ENCODE data around the gene UBE2C. TPM values are rescaled to one million over a fixed set of nuclear protein-coding genes. Genes with fewer than 3 reads are reported as not detected.

UBE2C gene
- polyA plus RNA-seq, 3 donors from 2014 or later, result 1.9 to 2.0 TPM; not detected in 1

DNA sequence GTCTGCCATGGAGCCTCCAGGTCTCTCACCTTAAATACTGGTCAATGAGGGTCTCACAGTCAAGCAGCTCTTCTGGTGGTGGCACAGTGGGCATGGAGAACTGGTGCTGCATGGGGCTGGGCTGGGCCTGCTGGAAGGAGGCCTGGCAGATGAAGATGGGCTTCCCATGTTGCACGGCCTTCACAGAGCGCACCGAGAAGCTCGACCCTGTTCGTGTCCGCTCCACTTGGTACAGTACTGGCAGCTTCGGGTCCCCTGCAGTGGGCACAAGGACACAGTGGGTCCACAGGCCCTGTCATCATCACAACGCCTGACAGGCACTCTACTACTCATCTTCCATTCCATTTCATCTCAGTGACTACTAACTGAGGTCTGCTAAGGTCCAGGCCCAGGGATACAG lies 36.0 kb downstream of the UBE2C start:
- Mint-ChIP-seq H3K9me3 (no peaks in the 10 kb centered on the region), H3K27ac (no peak overlapping the region), H3K4me1 (peaks cover 3 to 10% of the 10 kb centered on the region in 2 donors), H3K36me3 (peaks cover 10 to 45% (median 16%) of the 10 kb centered on the region in 3 donors), H3K27me3 (ENCODE audit: low read depth in 3 of 3) (peaks cover 0 to 1% (median 0%) of the 10 kb centered on the region in 3 donors), H3K4me3 (no peak overlapping the region)
- DNase-seq, result no peak

DNA sequence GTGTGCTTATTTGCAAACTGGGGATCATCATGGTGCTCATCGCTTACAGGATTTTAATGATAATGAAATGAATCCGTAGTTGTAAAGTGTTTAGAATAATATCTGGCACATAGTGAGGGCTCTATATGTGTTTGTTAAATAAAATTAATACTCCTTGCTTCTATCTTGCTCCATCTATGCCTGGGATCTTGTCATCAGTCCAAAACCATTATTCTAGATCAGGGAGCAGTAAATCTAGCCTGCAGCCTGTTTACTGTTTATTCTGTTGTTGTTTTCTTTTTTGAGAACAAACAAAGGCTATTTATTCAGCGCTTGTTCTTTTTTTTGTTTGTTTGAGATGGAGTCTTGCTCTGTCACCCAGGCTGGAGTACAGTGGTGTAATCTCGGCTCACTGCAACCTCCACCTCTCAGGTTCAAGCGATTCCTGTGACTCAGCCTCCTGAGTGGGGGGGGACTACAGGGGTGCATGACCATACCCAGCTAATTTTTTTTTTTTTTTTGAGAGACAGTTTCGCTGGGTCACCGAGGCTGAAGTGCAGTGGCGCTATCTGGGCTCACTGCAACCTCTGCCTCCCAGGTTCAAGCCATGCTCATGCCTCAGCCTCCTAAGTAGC lies 36.6 kb downstream of the UBE2C start:
- H3K27ac Mint-ChIP-seq, result peak overlapping the region in 1 of 6 donors; percentile 28
- no peak for DNase-seq
- no peak overlapping the region for H3K4me3 Mint-ChIP-seq
- no peaks in the 10 kb centered on the region for H3K9me3 Mint-ChIP-seq
- peaks cover 10 to 48% (median 16%) of the 10 kb centered on the region in 3 donors for H3K36me3 Mint-ChIP-seq
- H3K4me1 Mint-ChIP-seq, result peaks cover 5 to 16% of the 10 kb centered on the region in 2 donors
- peaks cover 0 to 1% (median 0%) of the 10 kb centered on the region in 3 donors for H3K27me3 Mint-ChIP-seq (ENCODE audit: low read depth in 3 of 3)

DNA sequence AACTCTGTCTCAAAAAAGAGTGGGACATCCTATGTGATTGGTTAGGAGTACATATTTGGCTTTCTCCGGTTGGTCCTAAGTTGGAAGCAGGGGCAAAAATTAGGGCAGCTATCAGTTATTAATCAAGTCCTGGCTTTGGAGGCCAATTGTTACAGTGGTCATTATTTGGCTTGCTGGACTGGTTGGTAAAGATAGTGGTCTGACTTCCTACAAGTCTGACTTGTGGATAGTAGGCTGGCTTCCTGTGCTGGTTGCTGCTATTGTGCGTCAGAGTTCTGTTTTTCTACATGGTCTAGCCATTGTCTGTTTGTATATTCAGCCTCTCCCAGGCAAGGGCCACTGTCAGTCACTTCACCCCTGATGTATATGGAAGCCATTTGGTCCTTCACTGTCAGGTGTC lies 37.8 kb downstream of the UBE2C start:
- Mint-ChIP-seq H3K4me3 (no peak overlapping the region), H3K4me1 (peaks cover 13 to 26% of the 10 kb centered on the region in 2 donors), H3K36me3 (peaks cover 10 to 42% (median 12%) of the 10 kb centered on the region in 3 donors), H3K27ac (no peak overlapping the region), H3K27me3 (ENCODE audit: low read depth in 3 of 3) (peaks cover 0 to 2% (median 0%) of the 10 kb centered on the region in 3 donors), H3K9me3 (no peaks in the 10 kb centered on the region)
- no peak for DNase-seq

DNA sequence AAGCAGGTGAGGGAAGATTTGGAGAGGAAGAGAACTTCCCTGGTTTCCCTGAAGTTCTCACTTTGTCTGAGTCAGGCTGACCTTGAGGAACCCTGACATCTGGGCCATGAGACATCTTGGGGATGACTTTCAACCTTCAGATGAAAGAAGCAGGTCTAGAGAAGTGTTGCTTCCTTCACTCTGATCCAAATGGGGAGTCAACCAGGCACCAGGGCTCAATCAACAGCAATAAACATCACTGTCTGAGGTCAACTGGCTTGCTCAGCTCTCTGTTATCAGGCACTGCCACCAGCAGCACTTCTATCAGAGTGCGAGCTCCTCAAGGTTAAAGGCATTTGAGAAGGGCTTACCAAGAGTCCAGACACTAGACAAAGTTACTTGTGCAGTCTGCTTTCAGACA lies 38.5 kb downstream of the UBE2C start:
- Mint-ChIP-seq H3K4me3 (no peak overlapping the region), H3K36me3 (peaks cover 10 to 38% (median 12%) of the 10 kb centered on the region in 3 donors), H3K27me3 (ENCODE audit: low read depth in 3 of 3) (peaks cover 0 to 2% (median 0%) of the 10 kb centered on the region in 3 donors), H3K4me1 (peaks cover 18 to 32% of the 10 kb centered on the region in 2 donors), H3K27ac (no peak overlapping the region), H3K9me3 (no peaks in the 10 kb centered on the region)
- DNase-seq, result no peak

DNA sequence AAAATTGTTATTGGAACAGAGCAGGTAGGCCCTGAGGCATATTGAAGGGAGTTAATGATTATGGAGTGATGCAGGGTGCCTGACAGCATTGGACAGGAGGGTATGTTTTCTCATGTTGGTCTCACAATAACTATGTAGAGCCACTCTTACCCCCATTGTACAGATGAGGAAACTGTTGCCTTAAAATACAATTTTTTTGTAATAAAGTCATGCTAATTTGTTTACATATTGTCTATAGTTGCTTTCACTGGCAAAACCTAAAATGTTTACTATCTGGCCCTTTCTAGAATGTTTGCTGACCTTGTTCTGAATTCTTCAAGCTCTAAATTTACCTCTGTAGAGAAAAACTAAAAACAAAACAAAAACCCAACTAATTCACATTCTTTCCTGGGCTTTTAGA lies 39.1 kb downstream of the UBE2C start:
- H3K27me3 Mint-ChIP-seq (ENCODE audit: low read depth in 3 of 3), result peaks cover 0 to 2% (median 0%) of the 10 kb centered on the region in 3 donors
- H3K9me3 Mint-ChIP-seq, result no peaks in the 10 kb centered on the region
- H3K27ac Mint-ChIP-seq, result no peak overlapping the region
- H3K36me3 Mint-ChIP-seq, result peaks cover 8 to 33% (median 12%) of the 10 kb centered on the region in 3 donors
- peaks cover 24 to 37% of the 10 kb centered on the region in 2 donors for H3K4me1 Mint-ChIP-seq
- DNase-seq, result no peak
- H3K4me3 Mint-ChIP-seq, result no peak overlapping the region

DNA sequence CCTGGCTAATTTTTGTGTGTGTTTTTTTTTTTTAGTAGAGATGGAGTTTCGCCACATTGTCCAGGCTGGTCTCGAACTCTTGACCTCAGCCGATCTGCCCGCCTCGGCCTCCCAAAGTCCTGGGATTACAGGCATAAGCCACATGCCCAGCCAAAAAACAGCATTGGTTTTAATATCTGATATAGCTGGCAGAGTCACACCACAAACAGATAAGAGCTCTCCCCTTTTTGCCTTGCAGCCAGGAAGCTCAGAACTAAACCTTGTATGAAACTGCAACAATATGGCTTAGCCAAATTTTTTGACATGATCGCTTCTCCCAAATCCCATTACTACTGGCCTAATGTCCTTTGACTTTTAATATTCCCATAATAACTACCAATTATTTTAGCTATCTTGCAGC lies 39.9 kb downstream of the UBE2C start:
- peaks cover 0 to 4% (median 0%) of the 10 kb centered on the region in 3 donors for H3K27me3 Mint-ChIP-seq (ENCODE audit: low read depth in 3 of 3)
- H3K9me3 Mint-ChIP-seq, result no peaks in the 10 kb centered on the region
- H3K4me3 Mint-ChIP-seq, result no peak overlapping the region
- peaks cover 7 to 32% (median 12%) of the 10 kb centered on the region in 3 donors for H3K36me3 Mint-ChIP-seq
- peak overlapping the region in 1 of 6 donors; percentile 34 for H3K27ac Mint-ChIP-seq
- peaks cover 31 to 46% of the 10 kb centered on the region in 2 donors for H3K4me1 Mint-ChIP-seq
- DNase-seq, result no peak

DNA sequence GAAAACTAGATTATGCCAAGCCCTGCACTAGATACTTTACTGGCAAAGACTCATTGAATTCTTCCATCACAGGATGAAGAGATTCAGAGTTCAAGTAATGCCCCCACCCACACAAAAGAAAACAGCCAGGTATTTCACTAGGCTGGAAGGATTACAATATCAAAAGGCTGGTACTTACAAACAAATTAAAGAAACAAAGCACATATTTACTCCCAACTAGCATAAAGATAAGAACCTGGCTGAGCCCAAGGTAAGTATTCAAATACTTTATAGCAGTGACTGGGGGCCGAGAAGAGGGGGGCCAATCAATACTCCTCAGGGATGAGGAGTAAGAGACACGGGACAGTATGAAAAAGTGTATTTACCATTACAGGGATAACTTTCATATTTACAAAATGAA lies 41.0 kb downstream of the UBE2C start:
- Mint-ChIP-seq H3K27me3 (ENCODE audit: low read depth in 3 of 3) (peaks cover 0 to 9% (median 4%) of the 10 kb centered on the region in 3 donors), H3K4me3 (no peak overlapping the region), H3K4me1 (peaks cover 43 to 57% of the 10 kb centered on the region in 2 donors), H3K36me3 (peaks cover 7 to 27% (median 12%) of the 10 kb centered on the region in 3 donors), H3K9me3 (no peaks in the 10 kb centered on the region), H3K27ac (no peak overlapping the region)
- no peak for DNase-seq

DNA sequence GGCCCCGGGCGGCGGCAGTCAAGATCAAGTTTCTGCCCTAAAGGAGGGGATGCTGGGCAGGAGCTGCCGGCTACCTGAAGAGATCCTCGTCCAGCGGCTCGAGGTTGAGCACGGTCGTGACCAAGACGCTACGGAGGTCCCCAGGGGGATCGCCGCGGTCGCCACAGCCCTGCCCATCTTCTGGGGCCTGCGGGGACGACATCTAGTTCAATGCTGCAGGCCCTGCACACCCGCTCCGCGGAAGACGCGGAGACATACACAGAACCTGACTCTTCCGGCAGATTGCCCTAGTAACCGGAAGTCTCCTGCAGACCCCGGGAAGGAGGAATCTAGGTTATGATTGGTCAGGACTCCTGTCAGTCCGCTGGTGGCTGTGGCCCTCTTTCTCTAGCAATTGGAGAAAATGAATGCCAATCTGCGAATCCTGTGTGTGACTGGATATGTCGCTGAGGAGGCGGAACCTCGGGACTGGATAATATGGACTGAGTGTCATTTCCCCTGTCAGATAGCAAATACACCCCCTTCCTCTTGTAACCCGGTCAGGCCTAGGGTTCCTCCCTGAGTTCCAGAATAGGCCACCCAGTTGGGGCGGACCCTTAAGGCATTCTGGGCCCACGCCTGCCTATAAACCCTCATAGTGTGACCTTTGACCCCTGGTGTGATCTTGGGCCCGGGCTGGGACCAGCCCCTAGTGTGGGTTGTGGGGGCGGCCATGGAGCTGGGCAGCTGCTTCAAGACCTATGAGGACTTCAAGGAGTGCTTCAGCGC lies 44.9 kb downstream of the UBE2C start, which contains the start of the genes ACOT8 and ZSWIM3:
Gene ACOT8, minus strand, starts transcription at position 279 of the 768 bp plus-strand sequence. Its CDS starts 77 bp downstream, at position 202.
Gene ZSWIM3, plus strand, starts transcription at position 501 of the 768 bp plus-strand sequence. Its CDS starts 212 bp downstream, at position 713.
- peak; percentile 99 for DNase-seq
- peaks cover 0 to 12% (median 5%) of the 10 kb centered on the region in 3 donors for H3K36me3 Mint-ChIP-seq
- peaks cover 0 to 9% (median 4%) of the 10 kb centered on the region in 3 donors for H3K27me3 Mint-ChIP-seq (ENCODE audit: low read depth in 3 of 3)
- H3K27ac Mint-ChIP-seq, result peak within 1 kb of the TSS; percentile 95 to 99 (median 98)
- H3K4me3 Mint-ChIP-seq, result peak within 1 kb of the TSS; percentile 94 to 97 (median 96)
- H3K4me1 Mint-ChIP-seq, result peaks cover 48 to 67% of the 10 kb centered on the region in 2 donors
- no peaks in the 10 kb centered on the region for H3K9me3 Mint-ChIP-seq

DNA sequence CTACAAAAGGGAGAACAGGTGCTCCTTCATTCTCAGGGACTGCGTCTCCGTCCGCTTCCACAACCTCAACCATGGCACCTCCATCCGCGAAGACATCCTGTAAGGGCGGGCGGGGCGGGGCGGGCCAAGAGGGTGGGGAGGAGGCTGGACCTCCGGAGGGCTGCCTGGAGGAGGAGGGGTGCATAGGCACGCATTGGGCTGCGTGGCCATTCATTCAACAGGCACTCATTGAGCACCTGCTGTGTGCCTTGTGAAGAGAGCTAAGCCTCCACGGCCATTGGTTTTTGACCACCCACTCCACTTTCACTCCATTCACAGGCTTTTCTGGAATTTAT lies 45.4 kb downstream of the UBE2C start:
- H3K27me3 Mint-ChIP-seq (ENCODE audit: low read depth in 3 of 3), result peaks cover 0 to 9% (median 4%) of the 10 kb centered on the region in 3 donors
- H3K4me1 Mint-ChIP-seq, result peaks cover 48 to 67% of the 10 kb centered on the region in 2 donors
- peak overlapping the region; percentile 94 to 97 (median 96) for H3K4me3 Mint-ChIP-seq
- H3K36me3 Mint-ChIP-seq, result peaks cover 0 to 9% (median 3%) of the 10 kb centered on the region in 3 donors
- no peaks in the 10 kb centered on the region for H3K9me3 Mint-ChIP-seq
- no peak for DNase-seq
- H3K27ac Mint-ChIP-seq, result peak overlapping the region; percentile 95 to 99 (median 98)

DNA sequence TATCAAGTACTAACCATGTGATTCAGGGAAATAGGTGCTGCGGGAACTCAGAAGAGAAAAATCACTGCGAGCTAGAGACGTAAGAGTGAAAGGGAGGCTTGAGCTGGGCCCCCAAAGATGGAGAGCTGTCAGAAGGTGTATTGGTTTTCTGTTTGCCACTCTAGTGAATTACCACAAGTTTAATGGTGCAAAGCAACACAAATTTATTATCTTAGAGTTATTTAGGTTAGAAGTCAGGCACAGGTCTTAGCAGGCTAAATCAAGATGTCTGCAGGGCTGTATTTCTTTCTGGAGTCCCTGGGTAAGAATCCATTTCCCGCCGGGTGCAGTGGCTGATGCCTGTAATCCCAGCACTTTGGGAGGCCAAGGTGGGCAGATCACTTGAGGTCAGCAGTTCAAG lies 47.5 kb downstream of the UBE2C start:
- no peak overlapping the region for H3K4me3 Mint-ChIP-seq
- no peaks in the 10 kb centered on the region for H3K9me3 Mint-ChIP-seq
- H3K36me3 Mint-ChIP-seq, result peaks cover 0 to 4% (median 3%) of the 10 kb centered on the region in 3 donors
- no peak for DNase-seq
- H3K27ac Mint-ChIP-seq, result peak overlapping the region in 2 of 6 donors; percentile 0 to 9
- H3K4me1 Mint-ChIP-seq, result peaks cover 43 to 52% of the 10 kb centered on the region in 2 donors
- peaks cover 0 to 8% (median 4%) of the 10 kb centered on the region in 3 donors for H3K27me3 Mint-ChIP-seq (ENCODE audit: low read depth in 3 of 3)

DNA sequence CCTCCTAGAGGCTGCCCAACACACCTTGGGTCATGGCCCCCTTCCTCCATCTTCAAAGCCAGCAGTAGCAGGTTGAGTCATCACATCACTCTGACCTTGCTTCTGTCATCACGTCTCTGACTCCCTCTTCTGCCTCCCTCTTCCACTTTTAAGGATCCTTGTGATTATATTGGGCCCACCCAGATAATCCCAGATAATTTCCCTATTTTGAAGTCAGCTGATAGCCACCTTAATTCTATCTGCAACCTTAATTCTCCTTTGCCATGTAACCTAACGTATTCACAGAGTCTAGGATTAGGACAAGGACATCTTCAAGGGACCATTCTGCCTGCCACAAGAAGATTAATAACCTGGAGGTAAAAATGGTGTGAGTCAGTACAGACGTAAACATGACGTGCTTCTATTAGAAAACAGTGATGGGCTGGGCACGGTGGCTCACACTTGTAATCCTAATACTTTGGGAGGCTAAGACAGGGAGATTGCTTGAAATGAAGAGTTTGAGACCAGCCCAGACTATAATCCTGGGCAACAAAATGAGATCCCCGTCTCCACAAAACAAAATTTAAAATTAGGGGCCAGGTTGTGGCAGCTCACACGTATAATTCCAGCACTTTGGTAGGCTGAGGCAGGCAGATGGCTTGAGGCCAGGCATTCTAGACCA lies 48.2 kb downstream of the UBE2C start:
- H3K9me3 Mint-ChIP-seq, result no peaks in the 10 kb centered on the region
- H3K27me3 Mint-ChIP-seq (ENCODE audit: low read depth in 3 of 3), result peaks cover 0 to 8% (median 4%) of the 10 kb centered on the region in 3 donors
- peak overlapping the region in 1 of 5 donors; percentile 46 for H3K4me3 Mint-ChIP-seq
- no peak for DNase-seq
- H3K27ac Mint-ChIP-seq, result peak overlapping the region in 3 of 6 donors; percentile 1 to 61 (median 47)
- H3K4me1 Mint-ChIP-seq, result peaks cover 37 to 45% of the 10 kb centered on the region in 2 donors
- H3K36me3 Mint-ChIP-seq, result peaks cover 0 to 4% (median 3%) of the 10 kb centered on the region in 3 donors

DNA sequence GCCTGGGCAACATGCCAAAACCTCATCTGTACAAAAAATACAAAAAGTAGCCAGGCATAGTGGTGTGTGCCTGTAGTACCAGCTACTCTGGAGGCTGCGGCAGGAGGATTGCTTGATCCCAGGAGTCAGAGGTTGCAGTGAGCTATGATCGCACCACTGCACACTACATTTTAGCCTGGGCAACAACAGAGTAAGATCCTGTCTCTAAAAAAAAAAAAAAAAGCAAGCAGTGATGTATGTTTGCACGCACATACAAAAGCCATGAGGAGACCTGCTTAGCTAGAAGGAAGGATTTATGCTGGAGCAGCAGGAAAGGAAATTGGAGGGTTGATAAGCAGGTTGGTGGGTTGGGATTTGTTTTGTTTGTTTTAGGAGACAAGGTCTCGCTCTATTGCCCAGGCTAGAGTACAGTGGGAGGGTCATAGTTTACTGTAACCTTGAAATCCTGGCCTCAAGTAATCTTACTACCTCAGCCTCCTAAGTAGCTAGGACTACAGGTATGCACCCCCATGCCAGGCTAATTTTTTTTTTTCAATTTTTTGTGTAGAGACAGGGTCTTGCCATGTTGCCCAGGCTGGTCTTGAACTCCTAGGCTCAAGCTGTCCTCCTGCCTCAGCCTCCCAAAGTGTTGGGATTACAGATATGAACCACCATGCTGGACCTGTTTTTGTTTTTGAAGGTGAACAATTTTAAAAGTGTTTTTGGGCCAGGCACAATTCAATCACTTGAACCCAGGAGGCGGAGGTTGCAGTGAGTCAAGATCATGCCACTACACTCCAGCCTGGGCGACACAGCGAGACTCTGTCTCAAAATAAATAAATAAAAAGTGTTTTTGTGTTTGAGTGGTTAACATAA lies 49.0 kb downstream of the UBE2C start:
- Mint-ChIP-seq H3K4me1 (peaks cover 30 to 38% of the 10 kb centered on the region in 2 donors), H3K36me3 (peaks cover 0 to 4% (median 3%) of the 10 kb centered on the region in 3 donors), H3K27ac (no peak overlapping the region), H3K27me3 (ENCODE audit: low read depth in 3 of 3) (peaks cover 0 to 8% (median 4%) of the 10 kb centered on the region in 3 donors), H3K9me3 (no peaks in the 10 kb centered on the region), H3K4me3 (no peak overlapping the region)
- DNase-seq, result no peak

All from immature natural killer cell (primary cell).